ENCODE measurements around the gene CREG1.

DNA sequence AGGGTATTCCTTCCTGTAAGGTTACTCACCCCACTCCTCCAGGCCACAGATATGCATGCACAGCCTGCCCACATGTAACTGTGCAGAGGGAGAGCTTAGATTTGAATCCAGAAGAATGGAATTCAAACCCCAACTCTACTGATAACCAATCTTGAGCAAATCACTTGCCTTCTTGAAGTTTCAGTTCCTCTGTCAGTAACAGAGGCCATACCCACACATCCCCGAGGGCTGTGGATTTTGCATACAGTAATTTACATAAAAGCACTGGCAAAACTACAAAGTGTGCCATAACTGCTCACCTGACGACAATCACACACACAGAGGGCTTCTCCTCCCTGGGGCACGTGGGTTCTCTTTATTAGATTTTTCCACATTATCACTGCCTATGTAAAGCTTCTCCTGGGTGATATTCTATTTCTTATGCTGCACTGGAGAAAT is 53.9 kb downstream of the CREG1 start:
- TF ChIP-seq, protein P1, sequence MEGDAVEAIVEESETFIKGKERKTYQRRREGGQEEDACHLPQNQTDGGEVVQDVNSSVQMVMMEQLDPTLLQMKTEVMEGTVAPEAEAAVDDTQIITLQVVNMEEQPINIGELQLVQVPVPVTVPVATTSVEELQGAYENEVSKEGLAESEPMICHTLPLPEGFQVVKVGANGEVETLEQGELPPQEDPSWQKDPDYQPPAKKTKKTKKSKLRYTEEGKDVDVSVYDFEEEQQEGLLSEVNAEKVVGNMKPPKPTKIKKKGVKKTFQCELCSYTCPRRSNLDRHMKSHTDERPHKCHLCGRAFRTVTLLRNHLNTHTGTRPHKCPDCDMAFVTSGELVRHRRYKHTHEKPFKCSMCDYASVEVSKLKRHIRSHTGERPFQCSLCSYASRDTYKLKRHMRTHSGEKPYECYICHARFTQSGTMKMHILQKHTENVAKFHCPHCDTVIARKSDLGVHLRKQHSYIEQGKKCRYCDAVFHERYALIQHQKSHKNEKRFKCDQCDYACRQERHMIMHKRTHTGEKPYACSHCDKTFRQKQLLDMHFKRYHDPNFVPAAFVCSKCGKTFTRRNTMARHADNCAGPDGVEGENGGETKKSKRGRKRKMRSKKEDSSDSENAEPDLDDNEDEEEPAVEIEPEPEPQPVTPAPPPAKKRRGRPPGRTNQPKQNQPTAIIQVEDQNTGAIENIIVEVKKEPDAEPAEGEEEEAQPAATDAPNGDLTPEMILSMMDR (IDR thresholded peaks at IDR 0.05; ENCODE audit: poor library complexity, severe bottlenecking): no peak
- TF ChIP-seq SMC3 (conservative IDR thresholded peaks at IDR 0.05; ENCODE audit: poor library complexity): no peak
- TF ChIP-seq, protein P2, sequence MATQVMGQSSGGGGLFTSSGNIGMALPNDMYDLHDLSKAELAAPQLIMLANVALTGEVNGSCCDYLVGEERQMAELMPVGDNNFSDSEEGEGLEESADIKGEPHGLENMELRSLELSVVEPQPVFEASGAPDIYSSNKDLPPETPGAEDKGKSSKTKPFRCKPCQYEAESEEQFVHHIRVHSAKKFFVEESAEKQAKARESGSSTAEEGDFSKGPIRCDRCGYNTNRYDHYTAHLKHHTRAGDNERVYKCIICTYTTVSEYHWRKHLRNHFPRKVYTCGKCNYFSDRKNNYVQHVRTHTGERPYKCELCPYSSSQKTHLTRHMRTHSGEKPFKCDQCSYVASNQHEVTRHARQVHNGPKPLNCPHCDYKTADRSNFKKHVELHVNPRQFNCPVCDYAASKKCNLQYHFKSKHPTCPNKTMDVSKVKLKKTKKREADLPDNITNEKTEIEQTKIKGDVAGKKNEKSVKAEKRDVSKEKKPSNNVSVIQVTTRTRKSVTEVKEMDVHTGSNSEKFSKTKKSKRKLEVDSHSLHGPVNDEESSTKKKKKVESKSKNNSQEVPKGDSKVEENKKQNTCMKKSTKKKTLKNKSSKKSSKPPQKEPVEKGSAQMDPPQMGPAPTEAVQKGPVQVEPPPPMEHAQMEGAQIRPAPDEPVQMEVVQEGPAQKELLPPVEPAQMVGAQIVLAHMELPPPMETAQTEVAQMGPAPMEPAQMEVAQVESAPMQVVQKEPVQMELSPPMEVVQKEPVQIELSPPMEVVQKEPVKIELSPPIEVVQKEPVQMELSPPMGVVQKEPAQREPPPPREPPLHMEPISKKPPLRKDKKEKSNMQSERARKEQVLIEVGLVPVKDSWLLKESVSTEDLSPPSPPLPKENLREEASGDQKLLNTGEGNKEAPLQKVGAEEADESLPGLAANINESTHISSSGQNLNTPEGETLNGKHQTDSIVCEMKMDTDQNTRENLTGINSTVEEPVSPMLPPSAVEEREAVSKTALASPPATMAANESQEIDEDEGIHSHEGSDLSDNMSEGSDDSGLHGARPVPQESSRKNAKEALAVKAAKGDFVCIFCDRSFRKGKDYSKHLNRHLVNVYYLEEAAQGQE (IDR thresholded peaks at IDR 0.05; ENCODE audit: borderline replicate concordance): no peak
- TF ChIP-seq RAD21 (conservative IDR thresholded peaks at IDR 0.05): no peak
- no peak for TF ChIP-seq EZH2 (IDR thresholded peaks at IDR 0.05; ENCODE audit: borderline replicate concordance, insufficient read depth, low read length, poor library complexity, severe bottlenecking)
